Measurements from ENCODE around the gene LRRC8B.

DNA sequence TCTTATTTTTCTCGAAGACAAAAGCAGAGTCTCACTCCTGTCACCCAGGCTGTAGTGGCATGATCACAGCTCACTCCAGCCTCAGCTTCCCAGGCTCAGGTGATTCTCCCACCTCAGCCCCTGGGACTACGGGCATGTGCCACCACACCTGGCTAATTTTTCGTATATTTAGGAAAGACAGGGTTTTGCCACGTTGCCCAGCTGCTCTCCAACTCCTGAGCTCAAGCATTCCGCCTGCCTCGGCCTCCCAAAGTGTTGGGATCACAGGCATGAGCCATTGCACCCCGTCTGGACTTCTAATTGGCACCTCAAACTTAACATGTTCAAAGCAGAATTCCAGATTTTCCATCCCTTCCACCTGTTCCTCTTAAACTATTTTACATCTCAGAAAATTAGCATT is 89.3 kb downstream of the LRRC8B start:
- TF ChIP-seq, protein P1, sequence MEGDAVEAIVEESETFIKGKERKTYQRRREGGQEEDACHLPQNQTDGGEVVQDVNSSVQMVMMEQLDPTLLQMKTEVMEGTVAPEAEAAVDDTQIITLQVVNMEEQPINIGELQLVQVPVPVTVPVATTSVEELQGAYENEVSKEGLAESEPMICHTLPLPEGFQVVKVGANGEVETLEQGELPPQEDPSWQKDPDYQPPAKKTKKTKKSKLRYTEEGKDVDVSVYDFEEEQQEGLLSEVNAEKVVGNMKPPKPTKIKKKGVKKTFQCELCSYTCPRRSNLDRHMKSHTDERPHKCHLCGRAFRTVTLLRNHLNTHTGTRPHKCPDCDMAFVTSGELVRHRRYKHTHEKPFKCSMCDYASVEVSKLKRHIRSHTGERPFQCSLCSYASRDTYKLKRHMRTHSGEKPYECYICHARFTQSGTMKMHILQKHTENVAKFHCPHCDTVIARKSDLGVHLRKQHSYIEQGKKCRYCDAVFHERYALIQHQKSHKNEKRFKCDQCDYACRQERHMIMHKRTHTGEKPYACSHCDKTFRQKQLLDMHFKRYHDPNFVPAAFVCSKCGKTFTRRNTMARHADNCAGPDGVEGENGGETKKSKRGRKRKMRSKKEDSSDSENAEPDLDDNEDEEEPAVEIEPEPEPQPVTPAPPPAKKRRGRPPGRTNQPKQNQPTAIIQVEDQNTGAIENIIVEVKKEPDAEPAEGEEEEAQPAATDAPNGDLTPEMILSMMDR (IDR thresholded peaks at IDR 0.05; ENCODE audit: insufficient read depth, low read length, poor library complexity, severe bottlenecking), result no peak
- no peak for TF ChIP-seq EZH2phosphoT487 (conservative IDR thresholded peaks at IDR 0.05; ENCODE audit: low read length)

Measured in SU-DHL-6 (cell line).